K562 (cell line): ENCODE data around the gene HUNK. TPM values are rescaled to one million over a fixed set of nuclear protein-coding genes. Genes with fewer than 3 reads are reported as not detected.

ENCODE experiments used
- ATAC-seq: fragments of 200-7000 bp; cut with Tn5 transposase; 3 replicates; pipeline ENCODE4 v1.9.1; 2020; ENCODE audit warnings: moderate library complexity
- BruUV-seq: library from RNA; stranded (reverse); fragments of 400-500 nt; replicated peaks from 2 replicates; lab custom pipeline; 2021; lab: Mats Ljungman, UMichigan
- CTCF ChIA-PET: fragments of 300-600 bp; formaldehyde crosslinking; extraction: SDS; loops from one replicate; lab custom pipeline; 2021; ENCODE audit warnings: low intra/inter-chr PET ratio; lab: Yijun Ruan, JAX
- POLR2A ChIA-PET: fragments of 300-600, 350-650 bp; sonication (Branson Sonifier 250); formaldehyde crosslinking; extraction: SDS; loops from one replicate; lab custom pipeline; 2021; ENCODE audit warnings: antibody characterized with exemption, inconsistent platforms; lab: Yijun Ruan, JAX
- DNase-seq, 4 experiments: peaks; one replicate each; pipeline versions ENCODE4 v3.0.0 to v3.0.0-alpha.2; 2011 to 2018; ENCODE audit warnings: low spot score in 3 of 4, mixed read lengths in 3 of 4; ENCODE audit errors: extremely low read depth in 1 of 4
- FAIRE-seq: peaks from 2 replicates; lab custom pipeline; 2011; peaks lifted over from hg19 to GRCh38; lab: Jason Lieb, UNC
- H2AFZ ChIP-seq: 2 replicates; pipeline ENCODE4 v1.6.0; 2011; ENCODE audit warnings: low read depth, low read length, control low read depth, inconsistent platforms
- H3K27ac ChIP-seq: fragments of 200-600 bp; 3 replicates; pipeline ENCODE4 v1.8.0; 2011; ENCODE audit warnings: low read depth, mild to moderate bottlenecking, control low read depth, inconsistent platforms, low read length, moderate library complexity, mixed read lengths; ENCODE audit errors: extremely low read depth
- H3K27me3 ChIP-seq, 2 experiments: fragments of 300-600 bp in 1 of 2; 2 replicates in 1 of 2; 3 replicates in 1 of 2; pipeline versions ENCODE4 v1.6.0 to v1.8.0; 2011; ENCODE audit warnings: inconsistent platforms in 2 of 2, low read length in 2 of 2, mild to moderate bottlenecking in 1 of 2, mixed read lengths in 1 of 2, moderate library complexity in 1 of 2; ENCODE audit not compliant: control insufficient read depth in 2 of 2, insufficient read depth in 2 of 2
- H3K36me3 ChIP-seq: fragments of 300-600 bp; 3 replicates; pipeline ENCODE4 v1.8.0; 2011; ENCODE audit warnings: mild to moderate bottlenecking, low read length, inconsistent platforms; ENCODE audit not compliant: control insufficient read depth, insufficient read depth
- H3K4me1 ChIP-seq, 2 experiments: fragments of 200-600 bp in 1 of 2; replicated peaks in 1 of 2; 2 replicates in 1 of 2; 3 replicates in 1 of 2; pipeline versions ENCODE4 v1.5.1 to v1.8.0; 2011; ENCODE audit warnings: inconsistent platforms in 2 of 2, low read length in 2 of 2, mild to moderate bottlenecking in 1 of 2, mixed read lengths in 1 of 2, moderate library complexity in 1 of 2; ENCODE audit not compliant: control insufficient read depth in 2 of 2, insufficient read depth in 2 of 2
- H3K4me2 ChIP-seq: 2 replicates; pipeline ENCODE4 v1.6.1; 2011; ENCODE audit warnings: low read length, control low read depth, inconsistent platforms, mixed read lengths; ENCODE audit not compliant: insufficient read depth
- H3K4me3 ChIP-seq: fragments of 200-600 bp; sonication (generic), shearing (Covaris generic); 2 replicates; pipeline ENCODE4 v1.5.1; 2016; ENCODE audit warnings: control low read depth, inconsistent platforms
- H3K79me2 ChIP-seq: fragments of 200-600 bp; 3 replicates; pipeline ENCODE4 v1.8.0; 2011; ENCODE audit warnings: low read length, inconsistent platforms; ENCODE audit not compliant: control insufficient read depth, insufficient read depth
- H3K9ac ChIP-seq, 2 experiments: 2 replicates each; pipeline versions ENCODE4 v1.6.0 to v1.6.1; 2011; ENCODE audit warnings: low read depth in 2 of 2, low read length in 2 of 2, control low read depth in 1 of 2, inconsistent platforms in 1 of 2, mild to moderate bottlenecking in 1 of 2, mixed read lengths in 1 of 2; ENCODE audit not compliant: insufficient read depth in 1 of 2
- H3K9me1 ChIP-seq: one replicate; pipeline ENCODE4 v1.6.0; 2011; ENCODE audit warnings: inconsistent platforms, mild to moderate bottlenecking, low read length, moderate library complexity; ENCODE audit not compliant: control insufficient read depth, insufficient read depth
- H3K9me3 ChIP-seq: replicated peaks from 2 replicates; pipeline ENCODE4 v1.5.1; 2011; ENCODE audit warnings: low read depth, low read length, inconsistent platforms; ENCODE audit not compliant: control insufficient read depth, insufficient read depth
- H4K20me1 ChIP-seq: replicated peaks from 2 replicates; pipeline ENCODE4 v1.6.1; 2011; ENCODE audit warnings: low read length, inconsistent platforms, mixed read lengths; ENCODE audit not compliant: control insufficient read depth, insufficient read depth
- FOXK1 ChIP-seq: sonication (generic); formaldehyde crosslinking; IDR thresholded peaks from 2 replicates; pipeline ENCODE4 v1.8.0; 2022; ENCODE audit warnings: missing genetic modification reagents, mild to moderate bottlenecking, borderline replicate concordance
- IRF2 ChIP-seq: sonication (generic); formaldehyde crosslinking; IDR thresholded peaks from 2 replicates; pipeline ENCODE4 v1.8.1; 2022; ENCODE audit warnings: mild to moderate bottlenecking, missing genetic modification reagents
- PHB2 ChIP-seq: fragments of 450-650 bp; IDR thresholded peaks from 2 replicates; pipeline ENCODE4 v1.6.1; 2017; ENCODE audit warnings: low read depth
- RFX1 ChIP-seq: fragments of 450-650 bp; IDR thresholded peaks from 2 replicates; pipeline ENCODE4 v1.6.1; 2016; ENCODE audit warnings: mild to moderate bottlenecking, moderate library complexity
- TEAD1 ChIP-seq, 2 experiments: fragments of 450-650 bp in 1 of 2; sonication (generic) in 1 of 2; formaldehyde crosslinking; IDR thresholded peaks; 2 replicates each; pipeline versions ENCODE4 v1.4.0 to v1.8.0; 2020 to 2022; ENCODE audit warnings: mild to moderate bottlenecking in 2 of 2, missing genetic modification reagents in 1 of 2
- WGBS: fragments of 100-300 bp; shearing (Covaris generic); methylation state at CpG from one replicate; pipeline ENCODE4 v1.1.6; 2016; ENCODE audit warnings: low coverage, mixed read lengths; ENCODE audit not compliant: insufficient coverage; ENCODE audit errors: missing lambda C conversion rate; 5-methylcytosine and 5-hydroxymethylcytosine counted together
- in situ Hi-C: fragments of 300-500 bp; cut with MboI; formaldehyde crosslinking; loops from 4 replicates; pipeline ENCODE4 v1.15.0; 2018; ENCODE audit warnings: inconsistent platforms, mixed read lengths
- intact Hi-C: fragments of 100-400 bp; cut with micrococcal nuclease; formaldehyde crosslinking; loops from 2 replicates; pipeline ENCODE4 v1.14.2; 2022
- polyA plus RNA-seq, 8 experiments: library from polyadenylated mRNA; depleted of rRNA in 4 of 8; stranded (reverse) in 5 of 8; unstranded in 3 of 8; fragments of >200 nt; fragmentation: Nextera tagmentation in 2 of 8; fragmentation: Illumina TruSeq in 1 of 8; extraction: Ambion mirVana in 2 of 8; extraction: Trizol in 1 of 8; gene quantifications; 2 replicates each; pipeline versions ENCODE4 v1.2.1 to v1.2.3, GENCODE V29; 2011 to 2014; ENCODE audit warnings: inconsistent platforms in 1 of 8, missing spikeins in 1 of 8
- total RNA-seq, 7 experiments: library from RNA; depleted of rRNA in 6 of 7; stranded (reverse); fragments of >200 nt in 6 of 7; fragmentation: Illumina TruSeq in 2 of 7; extraction: Trizol in 2 of 7; gene quantifications; 2 replicates each; pipeline versions ENCODE4 v1.2.1 to v1.2.3, GENCODE V29; 2011 to 2021; ENCODE audit warnings: low replicate concordance in 1 of 7
- TF ChIP-seq, protein P1 (sequence below): fragments of 450-650 bp; formaldehyde crosslinking; IDR thresholded peaks from 2 replicates; pipeline ENCODE4 v1.4.0; 2020; ENCODE audit warnings: mild to moderate bottlenecking

The HUNK gene
- total and polyA plus RNA-seq, 9 of the 15 experiments (the other 6 are each of a cell fraction or from before 2014, with no cell fraction given), result not detected

- no peak overlapping the region for H3K27ac ChIP-seq
- no peak overlapping the region for H3K9ac ChIP-seq
- CTCF ChIA-PET, result no interaction called here
- no peak overlapping the region for H3K4me3 ChIP-seq
- DNase-seq, result no peak
- no TSS peak for BruUV-seq
- no peak overlapping the region for H3K4me2 ChIP-seq
- H2AFZ ChIP-seq, result no peak overlapping the region
- H4K20me1 ChIP-seq, result peaks cover 5% of the 10 kb centered on the region; the same call in 1 of the 2 replicates
- peaks cover 32 to 46% of the 10 kb centered on the region in 2 experiments for H3K27me3 ChIP-seq
- no peak for FAIRE-seq
- no peaks in the 10 kb centered on the region for H3K79me2 ChIP-seq
- no peaks in the 10 kb centered on the region for H3K36me3 ChIP-seq
- no peak for ATAC-seq
- no peaks in the 10 kb centered on the region for H3K9me3 ChIP-seq
- in situ Hi-C loops (no loop called here), intact Hi-C loops (no loop called here)
- no peaks in the 10 kb centered on the region; a peak in 1 of 5 replicates for H3K4me1 ChIP-seq
- POLR2A ChIA-PET, result interaction anchor here (0.6 kb wide), 2 partner anchors 179 to 211 kb away, joined by 3 read pairs; no protein-coding TSS in a partner anchor
- no peaks in the 10 kb centered on the region for H3K9me1 ChIP-seq
- TF ChIP-seq PHB2 (no peak), RFX1 (peak; percentile 59)
- under 1% methylated on average over 11 of the region's 11 CpGs for WGBS
Measured at GRCh38 chr21:32001390-32001789, 128.6 kb downstream of the HUNK start.

DNA sequence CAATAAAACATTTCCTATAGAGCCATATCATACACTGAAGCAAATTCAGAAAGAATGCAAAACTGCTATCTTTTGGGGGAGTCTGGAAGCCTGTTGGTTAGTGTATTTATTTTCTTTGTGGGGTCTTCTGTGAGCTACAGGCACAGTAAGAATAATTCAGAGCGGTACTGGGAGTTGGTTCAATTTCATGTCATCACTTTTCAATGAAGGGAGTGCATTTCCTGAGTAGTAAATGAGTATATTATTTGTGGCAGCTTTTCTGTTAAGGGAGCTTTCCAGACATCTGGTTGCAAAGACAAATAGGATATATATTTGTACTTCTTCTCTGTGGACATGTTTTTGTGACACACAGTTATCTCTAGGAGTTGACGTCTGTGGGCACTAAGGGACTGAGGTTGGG, 130.6 kb downstream of the HUNK start:
- 0% methylated on average over 2 of the region's 2 CpGs for WGBS
- POLR2A ChIA-PET, result no interaction called here
- no peak overlapping the region for H2AFZ ChIP-seq
- no peaks in the 10 kb centered on the region for H3K9me3 ChIP-seq
- H3K79me2 ChIP-seq, result no peaks in the 10 kb centered on the region
- no peak overlapping the region for H3K9ac ChIP-seq
- DNase-seq (no peak), ATAC-seq (no peak), FAIRE-seq (no peak)
- no TSS peak for BruUV-seq
- no peak overlapping the region for H3K4me3 ChIP-seq
- in situ Hi-C loops (no loop called here), intact Hi-C loops (no loop called here)
- H3K4me2 ChIP-seq, result no peak overlapping the region
- no peaks in the 10 kb centered on the region for H3K36me3 ChIP-seq
- no peak overlapping the region for H3K27ac ChIP-seq
- H3K4me1 ChIP-seq, result no peaks in the 10 kb centered on the region; a peak in 1 of 5 replicates
- H3K9me1 ChIP-seq, result no peaks in the 10 kb centered on the region
- peaks cover 18 to 30% of the 10 kb centered on the region in 2 experiments for H3K27me3 ChIP-seq
- H4K20me1 ChIP-seq, result peaks cover 5% of the 10 kb centered on the region; the same call in 1 of the 2 replicates
- TF ChIP-seq TEAD1 (CRISPR knock-in tag; IDR thresholded peaks at IDR 0.05) (no peak), FOXK1 (CRISPR knock-in tag) (no peak), IRF2 (CRISPR knock-in tag) (no peak)
- TF ChIP-seq, protein P1, sequence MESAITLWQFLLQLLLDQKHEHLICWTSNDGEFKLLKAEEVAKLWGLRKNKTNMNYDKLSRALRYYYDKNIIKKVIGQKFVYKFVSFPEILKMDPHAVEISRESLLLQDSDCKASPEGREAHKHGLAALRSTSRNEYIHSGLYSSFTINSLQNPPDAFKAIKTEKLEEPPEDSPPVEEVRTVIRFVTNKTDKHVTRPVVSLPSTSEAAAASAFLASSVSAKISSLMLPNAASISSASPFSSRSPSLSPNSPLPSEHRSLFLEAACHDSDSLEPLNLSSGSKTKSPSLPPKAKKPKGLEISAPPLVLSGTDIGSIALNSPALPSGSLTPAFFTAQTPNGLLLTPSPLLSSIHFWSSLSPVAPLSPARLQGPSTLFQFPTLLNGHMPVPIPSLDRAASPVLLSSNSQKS (CRISPR knock-in tag), result no peak
- CTCF ChIA-PET, result no interaction called here
